GM10266 (cell line): ENCODE data around the gene BTRC.

ENCODE experiments used
- DNase-seq: peaks from one replicate; pipeline ENCODE4 v3.0.0; 2012; ENCODE audit errors: extremely low spot score
- CTCF ChIP-seq: IDR thresholded peaks from 2 replicates; pipeline ENCODE4 v1.5.1; 2012; ENCODE audit warnings: mild to moderate bottlenecking, low read depth; ENCODE audit not compliant: control insufficient read depth, insufficient read depth; ENCODE audit errors: missing control alignments

The BTRC gene

GRCh38 chr10:101576211-101576863 is 222.4 kb downstream of the BTRC start:
- DNase-seq: no peak
- no peak for TF ChIP-seq CTCF

- TF ChIP-seq CTCF: no peak
Measured at GRCh38 chr10:101577121-101577871, 223.3 kb downstream of the BTRC start.

GRCh38 chr10:101578192-101578591 is 224.2 kb downstream of the BTRC start:
- no peak for DNase-seq
- no peak for TF ChIP-seq CTCF

More at GRCh38 chr10:101577121-101577871, 223.3 kb downstream of the BTRC start:
- DNase-seq: no peak

- no peak for TF ChIP-seq CTCF
- no peak for DNase-seq
Measured at GRCh38 chr10:101578803-101579515, 225.0 kb downstream of the BTRC start.

GRCh38 chr10:101579516-101579870 is 225.5 kb downstream of the BTRC start:
- no peak for DNase-seq
- no peak for TF ChIP-seq CTCF

- no peak for DNase-seq
- no peak for TF ChIP-seq CTCF
Measured at GRCh38 chr10:101580486-101581399, 226.8 kb downstream of the BTRC start.
